ENCODE results near the gene SMCHD1.

DNA sequence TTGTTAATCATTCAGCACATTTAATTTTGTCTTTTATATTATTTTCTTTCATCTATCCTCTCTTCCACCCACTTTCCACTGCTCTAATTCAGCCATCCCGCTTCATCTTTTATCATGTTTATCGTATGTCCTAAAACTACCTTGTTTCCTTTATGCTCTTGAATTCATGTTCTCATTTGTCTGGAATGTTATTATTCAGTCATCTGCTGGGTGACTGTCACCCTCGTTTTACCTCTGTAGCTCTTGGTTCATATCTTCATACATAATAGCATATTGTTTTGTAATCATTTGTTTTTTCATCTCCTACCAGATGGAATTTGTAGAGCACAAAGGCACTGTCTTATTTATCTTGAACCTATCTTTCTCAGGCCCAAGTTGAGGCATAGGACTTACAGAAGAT, 37.0 kb downstream of the SMCHD1 start:
- TF ChIP-seq, protein P1, sequence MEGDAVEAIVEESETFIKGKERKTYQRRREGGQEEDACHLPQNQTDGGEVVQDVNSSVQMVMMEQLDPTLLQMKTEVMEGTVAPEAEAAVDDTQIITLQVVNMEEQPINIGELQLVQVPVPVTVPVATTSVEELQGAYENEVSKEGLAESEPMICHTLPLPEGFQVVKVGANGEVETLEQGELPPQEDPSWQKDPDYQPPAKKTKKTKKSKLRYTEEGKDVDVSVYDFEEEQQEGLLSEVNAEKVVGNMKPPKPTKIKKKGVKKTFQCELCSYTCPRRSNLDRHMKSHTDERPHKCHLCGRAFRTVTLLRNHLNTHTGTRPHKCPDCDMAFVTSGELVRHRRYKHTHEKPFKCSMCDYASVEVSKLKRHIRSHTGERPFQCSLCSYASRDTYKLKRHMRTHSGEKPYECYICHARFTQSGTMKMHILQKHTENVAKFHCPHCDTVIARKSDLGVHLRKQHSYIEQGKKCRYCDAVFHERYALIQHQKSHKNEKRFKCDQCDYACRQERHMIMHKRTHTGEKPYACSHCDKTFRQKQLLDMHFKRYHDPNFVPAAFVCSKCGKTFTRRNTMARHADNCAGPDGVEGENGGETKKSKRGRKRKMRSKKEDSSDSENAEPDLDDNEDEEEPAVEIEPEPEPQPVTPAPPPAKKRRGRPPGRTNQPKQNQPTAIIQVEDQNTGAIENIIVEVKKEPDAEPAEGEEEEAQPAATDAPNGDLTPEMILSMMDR (conservative IDR thresholded peaks at IDR 0.05): no peak
- TF ChIP-seq ZFX (IDR thresholded peaks at IDR 0.05): no peak

All from C4-2B (cell line).